Glomerular visceral epithelial cell (primary cell): ENCODE measurements around the gene MUSK.
"Not testable (repeated sequence)": the region's sequence is repeated elsewhere in the genome, so short reads cannot be mapped to it uniquely, and the experiment has no call there.

Source experiments
- DNase-seq: peaks from one replicate; pipeline ENCODE4 v3.0.0-alpha.2; 2016; ENCODE audit errors: extremely low spot score

MUSK gene

GRCh38 chr9:110691002-110691549 lies 22.5 kb downstream of the MUSK start:
- no peak for DNase-seq

DNA sequence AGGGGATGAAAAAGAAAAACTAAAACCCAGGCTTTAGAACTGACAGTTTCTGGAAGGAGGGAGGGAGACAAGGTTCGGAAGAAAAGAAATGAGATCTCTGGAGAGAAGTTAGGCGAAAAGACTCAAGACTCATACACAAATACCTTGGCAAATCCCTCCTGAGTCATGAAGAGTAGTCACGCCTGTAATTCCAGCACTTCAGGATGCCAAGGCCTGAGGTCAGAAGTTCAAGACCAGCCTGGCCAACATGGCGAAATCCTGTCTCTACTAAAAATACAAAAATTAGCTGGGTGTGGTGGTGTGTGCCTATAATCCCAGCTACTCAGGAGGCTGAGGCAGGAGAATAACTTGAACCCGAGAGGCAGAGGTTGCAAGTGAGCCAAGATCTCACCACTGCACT lies 27.3 kb downstream of the MUSK start:
- DNase-seq, result not testable (repeated sequence)

DNA sequence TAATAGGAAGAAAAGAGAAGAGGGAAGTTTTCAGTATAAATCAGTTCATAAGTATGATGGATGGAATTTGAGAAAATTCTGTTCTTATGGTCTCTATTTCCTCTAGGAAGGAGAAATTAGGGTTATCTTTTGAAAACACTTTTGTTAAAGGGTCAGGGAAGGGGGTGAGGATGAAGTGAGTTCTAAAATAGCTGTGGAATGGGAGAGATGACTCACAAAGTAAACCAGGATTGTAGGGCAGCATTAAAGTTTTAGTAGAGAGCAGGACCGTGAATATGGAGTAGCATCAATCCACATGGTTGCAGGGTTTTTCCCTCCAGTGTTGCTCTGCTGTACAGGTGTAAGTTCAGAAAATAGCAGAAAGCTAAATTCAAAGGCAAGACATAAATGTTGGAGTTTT lies 32.4 kb downstream of the MUSK start:
- no peak for DNase-seq

DNA sequence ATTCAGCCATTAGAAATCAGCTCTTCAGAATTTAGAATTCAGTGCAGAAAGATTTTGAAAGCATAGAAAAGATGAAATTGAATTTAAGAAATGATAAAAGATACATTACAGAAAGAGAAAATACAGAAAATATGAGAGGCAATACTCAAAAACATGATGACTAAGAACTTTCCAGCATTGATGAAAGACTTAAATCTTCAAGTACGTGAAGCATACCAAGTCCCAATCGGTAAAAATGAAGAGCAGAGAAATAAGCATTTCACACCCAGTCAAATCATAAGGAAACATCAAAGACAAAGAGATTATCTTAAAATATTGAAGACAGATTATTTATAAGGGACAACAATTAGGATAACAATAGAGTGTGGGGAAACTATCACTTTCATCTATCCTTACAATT lies 35.1 kb downstream of the MUSK start:
- no peak for DNase-seq

- no peak for DNase-seq
Observed at GRCh38 chr9:110707419-110707818, 38.8 kb downstream of the MUSK start.

- DNase-seq, result no peak
Observed at GRCh38 chr9:110710420-110710819, 41.8 kb downstream of the MUSK start.

DNA sequence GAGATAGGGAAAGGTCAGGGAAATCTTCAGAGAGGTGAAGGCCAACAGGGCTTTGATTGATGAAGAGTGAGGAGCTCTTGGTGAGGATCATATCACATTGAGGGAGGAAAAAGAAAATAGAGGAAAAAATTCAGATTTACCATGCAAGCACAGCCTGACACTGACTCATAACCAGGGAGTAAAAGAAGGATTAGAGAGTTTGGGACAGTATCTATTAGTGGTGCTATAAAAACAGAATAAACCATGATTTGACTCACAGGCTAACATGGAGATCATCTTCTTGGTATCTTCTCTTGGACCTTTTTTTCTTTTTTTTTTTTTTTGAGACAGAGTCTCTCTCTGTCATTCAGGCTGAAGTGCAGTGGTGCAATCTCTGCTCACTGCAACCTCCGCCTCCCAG lies 44.4 kb downstream of the MUSK start:
- DNase-seq, result no peak

GRCh38 chr9:110714314-110714713 lies 45.7 kb downstream of the MUSK start:
- no peak for DNase-seq

DNA sequence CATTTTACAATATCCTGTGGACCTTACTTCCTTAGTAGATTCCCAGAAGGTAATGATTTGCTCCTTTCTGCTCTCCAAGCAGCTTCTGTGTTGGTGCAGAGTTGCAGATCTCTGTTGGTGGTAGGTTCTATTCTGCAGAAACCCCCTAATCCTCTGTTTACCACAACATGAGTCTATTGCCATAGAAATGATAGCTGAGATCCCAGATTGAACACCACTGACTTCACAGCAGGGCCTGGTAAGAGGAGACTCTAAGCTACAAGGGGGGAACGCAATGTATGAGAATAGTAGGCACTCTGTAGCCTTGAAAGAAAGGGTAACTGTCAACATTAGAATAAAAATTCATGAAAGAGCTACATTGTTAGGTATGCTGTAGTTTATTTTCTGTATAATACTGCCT lies 59.5 kb downstream of the MUSK start:
- no peak for DNase-seq

DNA sequence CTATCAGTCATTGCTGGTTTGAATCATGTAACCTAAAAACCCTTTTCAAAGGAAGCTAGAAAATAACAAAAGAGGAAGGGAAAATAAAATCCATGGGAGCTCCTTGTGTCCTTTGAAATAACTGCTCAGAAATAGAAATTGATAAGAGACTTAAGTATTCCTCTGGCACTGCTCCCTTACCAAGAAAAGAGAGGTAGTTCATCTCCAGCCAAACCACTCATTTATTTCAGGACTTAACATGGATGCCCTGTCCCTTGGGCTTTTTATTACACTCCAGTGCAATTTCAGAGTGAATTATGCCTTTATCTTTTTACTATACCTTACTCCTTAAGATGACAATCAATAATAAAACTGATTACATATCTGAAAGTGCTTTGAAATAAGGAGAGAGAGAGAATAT lies 61.0 kb downstream of the MUSK start:
- no peak for DNase-seq

- DNase-seq, result no peak
Observed at GRCh38 chr9:110731437-110732028, 62.9 kb downstream of the MUSK start.

DNA sequence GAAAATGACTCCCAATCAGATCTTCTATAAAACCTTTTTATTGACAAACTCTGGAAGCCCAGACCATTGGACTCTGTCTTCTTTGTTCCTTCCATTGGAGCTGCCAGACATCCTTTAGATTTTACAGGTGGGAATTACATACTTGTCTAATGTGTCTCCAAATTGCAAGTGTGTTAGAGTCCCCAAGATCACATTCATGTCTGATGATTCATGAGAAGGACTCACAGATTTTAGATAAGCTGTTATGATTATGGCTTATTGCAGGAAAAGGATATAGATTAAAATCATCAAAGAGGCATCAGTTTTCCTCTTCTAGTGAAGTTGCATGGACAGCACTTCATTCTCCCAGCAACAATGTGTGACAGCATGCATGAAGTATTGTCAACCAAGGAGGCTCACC lies 70.4 kb downstream of the MUSK start:
- DNase-seq, result no peak

DNA sequence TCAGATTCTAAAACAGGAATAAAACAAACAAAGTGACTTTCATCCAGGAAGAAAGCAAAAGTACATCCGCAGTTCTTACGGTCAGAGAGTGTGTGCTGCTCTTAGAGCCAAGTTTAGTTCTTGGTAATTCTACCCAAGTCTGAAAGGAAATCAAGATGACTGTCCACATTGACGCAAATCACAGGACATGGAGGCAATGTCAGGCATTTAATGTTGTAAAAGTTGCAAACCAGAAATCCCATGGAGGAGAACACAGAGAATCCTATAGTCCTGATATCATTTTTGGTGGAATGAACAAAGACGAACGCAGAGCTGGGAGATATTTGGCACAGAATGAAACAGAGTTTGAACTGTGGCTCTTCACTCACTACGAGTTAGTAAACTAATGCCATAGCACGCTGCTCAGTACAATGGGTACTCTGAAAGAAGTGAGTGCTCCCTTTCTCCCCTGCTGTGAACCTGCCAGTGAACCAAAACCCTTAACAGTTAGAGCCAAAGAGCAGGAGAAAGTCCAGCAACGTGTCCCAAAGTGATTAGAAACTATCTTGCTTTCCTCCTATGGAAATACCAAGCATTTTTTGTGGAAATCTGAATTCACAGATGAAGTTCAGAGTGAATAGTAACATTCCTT lies 74.3 kb downstream of the MUSK start:
- DNase-seq, result peak; percentile 20

DNA sequence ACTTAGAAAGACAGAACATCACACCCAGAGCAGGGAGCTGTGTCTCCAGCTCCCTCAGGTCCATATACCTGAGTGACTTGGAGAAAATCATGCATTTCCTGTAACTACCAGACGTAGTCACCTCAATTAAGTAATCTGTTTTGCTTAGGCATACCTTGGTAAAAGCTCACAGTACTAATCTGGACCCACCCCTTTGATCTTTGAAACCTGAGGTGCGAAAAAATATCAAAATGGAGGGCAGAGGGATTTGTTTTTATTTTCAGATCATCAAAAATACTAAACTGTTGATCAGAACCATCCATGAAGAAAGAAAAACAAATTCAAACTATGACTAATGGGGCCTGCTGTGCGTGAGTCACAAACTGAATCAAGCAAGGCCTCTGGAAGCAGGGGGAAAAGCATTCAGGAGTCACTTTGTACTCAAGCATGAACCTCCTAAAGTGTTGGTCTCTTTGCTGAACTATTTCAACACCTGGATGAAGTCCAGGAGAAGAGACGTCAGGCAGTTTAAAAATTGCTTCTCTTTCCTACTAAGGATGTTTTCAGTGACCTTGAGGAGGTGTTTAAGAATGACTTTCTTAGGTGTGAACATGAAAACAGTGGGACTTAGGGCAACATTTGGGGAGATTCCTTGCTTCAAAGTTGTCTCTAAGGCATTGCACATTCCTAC lies 76.3 kb downstream of the MUSK start:
- DNase-seq, result peak; percentile 85

- DNase-seq, result no peak
Observed at GRCh38 chr9:110745676-110746075, 77.1 kb downstream of the MUSK start.

GRCh38 chr9:110746211-110746930 lies 77.8 kb downstream of the MUSK start:
- DNase-seq, result no peak

- DNase-seq, result no peak
Observed at GRCh38 chr9:110748251-110748893, 79.8 kb downstream of the MUSK start.

DNA sequence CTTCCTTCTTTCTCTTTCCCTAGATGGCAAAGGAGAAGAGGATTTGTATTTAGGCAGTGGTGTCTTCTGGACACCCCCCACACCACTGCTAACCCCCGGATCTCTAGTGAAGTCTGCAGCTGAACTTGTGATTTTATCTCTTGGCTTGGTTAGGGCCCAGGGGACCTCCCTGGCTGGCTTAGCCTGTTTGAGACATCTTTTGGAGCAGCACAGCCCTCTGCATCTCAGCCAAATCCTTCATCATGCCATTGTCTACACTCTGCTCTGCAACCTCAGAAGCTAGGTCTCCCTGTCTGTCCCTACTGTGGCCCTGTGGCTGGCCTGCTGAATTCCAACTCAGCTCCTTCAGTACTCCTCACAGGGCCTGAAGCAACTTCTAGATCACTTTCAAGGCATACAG lies 81.7 kb downstream of the MUSK start:
- no peak for DNase-seq

DNA sequence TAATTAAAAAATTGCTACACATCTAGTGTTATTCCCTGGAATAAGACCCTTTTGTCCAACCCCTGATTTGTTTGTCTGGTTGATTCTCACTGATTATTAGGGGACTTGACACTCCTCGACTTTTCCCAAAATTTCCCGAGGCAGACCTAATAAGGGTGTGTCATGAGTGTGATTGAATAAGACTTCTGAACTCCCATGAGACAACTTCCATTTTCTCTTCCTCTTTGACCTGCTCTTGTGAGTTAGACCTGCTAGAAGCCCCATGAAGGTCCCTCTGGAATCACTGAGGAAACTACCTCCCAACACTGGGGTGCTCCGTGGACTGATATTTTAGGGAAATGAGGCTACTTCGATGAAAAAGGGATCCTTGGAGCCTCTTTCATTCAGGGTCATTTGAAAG lies 83.4 kb downstream of the MUSK start:
- DNase-seq, result no peak

GRCh38 chr9:110752766-110753165 lies 84.2 kb downstream of the MUSK start:
- peak; percentile 40 for DNase-seq

- no peak for DNase-seq
Observed at GRCh38 chr9:110753731-110754231, 85.2 kb downstream of the MUSK start.

- DNase-seq, result no peak
Observed at GRCh38 chr9:110755179-110755578, 86.6 kb downstream of the MUSK start.
